ENCODE results near the gene ARHGEF33.

- no peak for TF ChIP-seq POLR2A (IDR thresholded peaks at IDR 0.05)
- no peak for TF ChIP-seq CTCF (IDR thresholded peaks at IDR 0.05)
- no peak for TF ChIP-seq POLR2AphosphoS5 (IDR thresholded peaks at IDR 0.05)
These were observed 127.7 kb downstream of the ARHGEF33 start for GRCh38 chr2:39017334-39017733.

All from prostate gland (tissue), 2 donors.